GM12872 (cell line): ENCODE measurements around the gene LRP2.

Source experiments
- CTCF ChIP-seq: IDR thresholded peaks from 3 replicates; pipeline ENCODE4 v1.5.1; 2011; ENCODE audit warnings: low read depth, mild to moderate bottlenecking, low read length, moderate library complexity; ENCODE audit not compliant: insufficient read depth

Gene LRP2

GRCh38 chr2:169104848-169105247, 257.5 kb downstream of the LRP2 start:
- TF ChIP-seq CTCF = no peak

DNA sequence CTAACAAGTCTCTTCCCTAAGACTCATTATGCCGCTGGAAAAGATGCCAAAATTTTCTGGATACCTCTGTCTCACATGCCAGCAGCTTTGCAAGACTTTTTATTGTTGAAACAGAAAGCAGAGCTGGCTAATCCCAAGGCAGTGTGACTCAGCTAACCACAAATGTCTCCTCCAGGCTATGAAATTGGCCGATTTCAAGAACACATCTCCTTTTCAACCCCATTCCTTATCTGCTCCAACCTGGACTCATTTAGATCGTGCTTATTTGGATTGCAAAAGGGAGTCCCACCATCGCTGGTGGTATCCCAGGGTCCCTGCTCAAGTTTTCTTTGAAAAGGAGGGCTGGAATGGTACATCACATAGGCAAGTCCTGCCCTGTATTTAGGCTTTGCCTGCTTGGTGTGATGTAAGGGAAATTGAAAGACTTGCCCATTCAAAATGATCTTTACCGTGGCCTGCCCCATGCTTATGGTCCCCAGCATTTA, 266.7 kb downstream of the LRP2 start:
- no peak for TF ChIP-seq CTCF

- no peak for TF ChIP-seq CTCF
Measured at GRCh38 chr2:169094676-169095075, 267.7 kb downstream of the LRP2 start.

DNA sequence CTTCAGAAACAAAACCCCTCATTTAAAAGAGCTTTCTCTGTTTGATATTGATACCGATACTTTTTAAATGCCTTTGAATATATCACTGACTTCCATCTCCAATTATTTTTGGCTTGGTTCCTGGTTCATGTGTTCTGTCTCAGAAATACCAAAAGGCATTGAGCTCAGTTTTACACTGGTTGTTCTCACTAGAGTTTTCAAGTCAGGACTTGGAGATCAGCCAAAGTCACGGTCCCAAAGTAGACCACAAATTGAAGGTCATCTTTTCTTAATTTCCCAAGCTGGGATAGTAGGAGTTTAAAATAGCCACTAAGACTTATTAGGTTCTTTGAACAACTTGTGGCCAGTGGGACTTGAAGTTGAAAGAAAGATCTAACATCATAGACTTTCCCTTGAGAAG, 268.8 kb downstream of the LRP2 start:
- no peak for TF ChIP-seq CTCF

DNA sequence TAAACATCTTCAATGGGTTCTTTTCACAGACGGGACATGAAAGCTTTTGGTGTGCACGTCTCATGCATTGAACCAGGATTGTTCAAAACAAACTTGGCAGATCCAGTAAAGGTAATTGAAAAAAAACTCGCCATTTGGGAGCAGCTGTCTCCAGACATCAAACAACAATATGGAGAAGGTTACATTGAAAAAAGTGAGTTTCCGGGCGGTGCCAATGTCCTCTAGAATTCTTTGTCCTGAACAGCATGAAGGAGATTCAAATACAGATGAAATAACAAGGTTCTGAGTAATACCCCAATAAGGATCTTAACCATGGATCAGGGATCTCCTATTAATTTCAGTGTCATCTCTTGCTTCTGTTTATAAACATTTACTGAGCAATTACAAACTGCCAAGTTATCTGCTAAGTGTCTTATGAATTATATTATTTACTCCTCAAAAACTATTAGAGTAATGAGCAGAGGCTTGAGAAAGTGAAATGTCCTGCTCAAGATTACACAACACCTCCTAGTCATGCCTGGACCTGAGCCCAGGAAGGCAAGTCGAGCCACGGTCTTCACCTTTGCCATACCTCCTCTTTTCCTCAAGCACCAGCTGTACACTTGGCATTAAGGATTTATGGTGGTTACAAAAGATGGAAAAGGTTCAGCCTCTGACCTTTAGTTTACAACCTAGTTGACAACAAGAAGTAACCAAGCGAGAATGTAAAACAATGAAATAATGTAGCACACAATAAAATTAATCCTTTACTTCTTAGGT, 270.4 kb downstream of the LRP2 start:
- TF ChIP-seq CTCF = no peak

DNA sequence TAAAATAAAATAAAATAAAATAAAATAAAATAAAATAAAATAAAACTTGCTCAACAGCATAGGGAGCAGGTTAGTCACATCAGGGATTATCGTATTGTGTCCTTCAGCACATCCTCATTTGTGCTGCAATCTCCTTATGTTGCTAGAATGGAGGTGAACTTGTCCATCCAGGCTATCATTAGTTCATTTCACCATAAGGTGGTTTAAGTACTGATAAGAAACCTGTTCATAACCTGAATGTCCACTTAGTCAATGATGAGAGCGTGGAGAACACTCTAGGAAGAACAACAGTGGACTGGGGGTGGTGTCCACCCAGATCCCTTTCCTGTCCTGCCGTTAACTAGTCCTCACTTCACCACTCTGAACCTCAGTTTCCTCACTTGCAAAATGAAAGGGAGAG, 271.1 kb downstream of the LRP2 start:
- no peak for TF ChIP-seq CTCF

GRCh38 chr2:169090133-169090820, 272.1 kb downstream of the LRP2 start:
- TF ChIP-seq CTCF = no peak
